GM21528 (cell line): ENCODE results near the gene DHPS.
"Not testable (repeated sequence)": the region's sequence is repeated elsewhere in the genome, so short reads cannot be mapped to it uniquely, and the experiment has no call there.

ENCODE experiments used
- ATAC-seq: cut with Tn5 transposase; IDR thresholded peaks from one replicate; pipeline ENCODE4 v1.9.1; 2021; ENCODE audit warnings: mild to moderate bottlenecking, moderate library complexity; ENCODE audit not compliant: unreplicated experiment, low FRiP score

DHPS gene

DNA sequence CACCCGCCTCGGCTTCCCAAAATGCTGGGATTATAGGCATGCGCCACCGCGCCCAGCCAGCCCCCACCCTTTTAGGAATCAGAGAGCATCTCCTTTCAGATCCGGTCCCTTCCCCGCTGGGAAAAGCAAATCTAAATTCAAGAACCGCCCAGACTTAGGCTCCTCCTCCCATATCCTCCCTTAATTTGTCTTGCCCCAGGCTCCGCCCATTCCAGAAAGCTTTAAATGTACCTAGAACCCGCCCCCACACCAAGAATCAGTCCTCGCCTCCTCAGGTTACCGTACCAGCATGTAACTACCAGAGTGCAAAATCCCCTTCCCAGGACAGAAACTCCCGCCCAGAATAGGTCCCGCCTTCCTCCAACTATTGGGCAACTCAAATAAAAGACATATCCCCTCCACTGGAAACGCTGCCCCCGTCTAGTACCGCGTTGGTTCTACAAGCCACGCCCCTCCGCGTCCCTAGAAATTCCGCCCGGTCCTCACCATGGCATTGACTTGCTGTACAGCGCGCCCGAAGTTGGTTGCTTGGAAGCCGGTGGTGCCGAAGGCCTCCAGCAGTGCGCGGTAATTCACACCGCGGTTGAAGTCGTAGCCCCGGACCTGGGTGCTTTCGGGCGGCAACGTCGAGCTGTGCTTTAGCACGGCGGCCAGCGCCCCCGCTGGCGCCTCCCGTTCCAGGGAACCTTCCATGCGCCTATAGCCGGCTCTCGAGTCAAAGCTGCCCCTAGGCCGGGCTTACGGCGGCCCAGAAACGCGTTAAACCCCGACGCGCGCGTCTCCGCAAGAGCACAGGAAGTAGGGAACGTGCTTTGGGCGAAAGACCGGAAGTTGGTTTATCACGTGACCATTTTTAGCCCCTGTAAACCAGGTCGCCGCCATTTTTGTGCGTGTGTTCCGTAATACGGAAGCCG is at the start of gene DHPS:
TSS of gene DHPS (minus strand) at position 807 of the 914 bp plus-strand sequence. CDS start at position 693, 114 bp downstream.
- ATAC-seq = peak; percentile 56

DNA sequence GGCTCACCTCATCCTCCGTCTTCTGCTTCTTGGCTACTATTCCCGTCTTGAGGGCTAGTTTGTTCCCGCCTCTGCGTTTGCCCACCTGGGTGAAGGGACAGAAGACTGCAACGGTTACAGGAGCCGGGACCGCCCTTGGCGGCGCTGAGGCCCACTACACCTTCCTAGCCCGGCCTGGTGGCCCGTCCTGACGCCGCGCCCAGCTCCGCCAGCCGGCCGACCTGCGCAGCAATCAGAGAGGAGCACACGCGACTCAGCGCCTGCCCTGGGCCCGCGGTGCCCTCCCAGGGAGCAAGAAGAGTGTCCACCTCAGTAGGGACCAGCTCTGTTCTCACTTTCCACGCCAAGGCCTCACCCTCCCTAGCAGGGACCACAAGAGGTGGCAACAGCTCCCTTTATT is 49.7 kb upstream of the DHPS start:
- no peak for ATAC-seq

DNA sequence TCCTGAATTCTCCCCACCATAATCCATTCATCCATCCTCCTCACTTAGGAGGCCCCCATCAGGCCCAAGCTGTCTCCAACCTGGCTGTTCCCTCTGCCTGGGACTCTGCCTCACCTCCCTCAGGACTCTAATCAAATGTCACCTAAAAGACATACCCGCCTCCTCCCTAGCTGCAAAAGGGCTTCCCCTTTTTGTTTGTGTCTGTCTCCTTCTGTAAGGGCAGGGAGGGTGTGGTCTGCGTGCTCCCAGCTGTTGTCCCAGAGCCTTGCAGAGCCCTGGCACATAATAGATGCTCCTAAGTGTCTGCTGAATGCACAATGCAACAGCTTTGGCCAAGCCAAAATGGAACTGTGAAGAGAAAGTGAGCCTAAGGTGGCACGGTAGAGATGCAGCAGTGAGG is 48.4 kb upstream of the DHPS start:
- ATAC-seq = no peak

DNA sequence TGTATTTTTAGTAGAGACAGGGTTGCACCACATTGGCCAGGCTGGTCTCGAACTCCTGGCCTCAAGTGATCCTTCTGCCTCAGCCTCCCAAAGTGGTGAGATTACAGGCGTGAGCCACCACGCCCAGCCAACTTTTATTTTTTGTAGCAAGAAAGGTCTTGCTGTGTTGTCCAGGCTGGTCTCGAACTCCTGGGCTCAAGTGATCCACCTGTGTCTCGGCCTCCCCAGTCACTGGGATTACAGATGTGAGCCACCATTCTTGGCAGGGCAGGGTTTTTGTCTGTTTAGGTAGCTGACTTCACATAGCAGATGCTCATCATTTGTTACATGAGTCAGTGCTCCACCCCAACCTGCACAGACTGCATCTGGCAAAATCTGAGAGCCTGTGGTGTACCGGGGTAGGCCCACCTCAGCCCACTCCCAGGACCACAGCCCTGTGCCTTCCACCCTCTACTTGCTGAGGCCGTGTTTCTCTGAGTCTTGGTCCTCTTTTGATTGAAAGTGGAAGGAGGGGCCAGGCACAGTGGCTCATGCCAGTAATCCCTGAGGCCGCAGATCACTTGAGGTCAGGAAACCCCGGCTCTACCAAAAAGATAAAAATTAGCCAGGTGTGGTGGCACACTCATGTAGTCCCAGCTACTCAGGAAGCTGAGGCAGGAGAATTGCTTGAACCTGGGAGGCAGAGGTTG is 46.2 kb upstream of the DHPS start:
- no peak for ATAC-seq

DNA sequence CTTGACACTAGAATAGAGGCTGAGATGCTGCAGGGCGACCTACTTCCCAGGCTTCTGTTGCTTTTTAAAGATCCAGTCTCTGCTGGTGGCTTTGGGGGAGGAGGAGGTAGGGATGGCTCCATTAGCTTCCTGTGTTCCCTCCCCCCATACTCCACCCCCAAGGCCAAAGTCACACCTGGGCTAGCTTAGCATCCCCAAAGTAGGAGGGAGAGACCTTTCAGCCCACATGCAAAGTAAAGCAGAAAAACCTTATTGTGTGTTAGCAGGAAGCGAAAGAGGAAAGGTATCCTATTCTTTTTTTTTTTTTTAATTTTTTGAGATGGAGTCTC is 45.3 kb upstream of the DHPS start:
- ATAC-seq = no peak

DNA sequence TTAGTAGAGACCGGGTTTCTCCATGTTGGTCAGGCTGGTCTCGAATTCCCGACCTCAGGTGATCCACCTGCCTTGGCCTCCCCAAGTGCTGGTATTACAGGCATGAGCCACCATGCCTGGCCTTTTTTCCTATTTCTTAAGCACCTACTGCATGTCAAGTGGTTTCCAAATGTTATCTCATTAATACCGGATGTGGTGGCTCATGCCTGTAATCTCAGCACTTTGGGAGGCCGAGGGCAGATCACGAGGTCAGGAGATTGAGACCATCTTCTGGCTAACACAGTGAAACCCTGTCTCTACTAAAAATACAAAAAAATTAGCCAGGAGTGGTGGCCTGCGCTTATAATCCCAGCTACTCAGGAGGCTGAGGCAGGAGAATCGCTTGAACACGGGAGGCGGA is 43.9 kb upstream of the DHPS start:
- not testable (repeated sequence) for ATAC-seq

DNA sequence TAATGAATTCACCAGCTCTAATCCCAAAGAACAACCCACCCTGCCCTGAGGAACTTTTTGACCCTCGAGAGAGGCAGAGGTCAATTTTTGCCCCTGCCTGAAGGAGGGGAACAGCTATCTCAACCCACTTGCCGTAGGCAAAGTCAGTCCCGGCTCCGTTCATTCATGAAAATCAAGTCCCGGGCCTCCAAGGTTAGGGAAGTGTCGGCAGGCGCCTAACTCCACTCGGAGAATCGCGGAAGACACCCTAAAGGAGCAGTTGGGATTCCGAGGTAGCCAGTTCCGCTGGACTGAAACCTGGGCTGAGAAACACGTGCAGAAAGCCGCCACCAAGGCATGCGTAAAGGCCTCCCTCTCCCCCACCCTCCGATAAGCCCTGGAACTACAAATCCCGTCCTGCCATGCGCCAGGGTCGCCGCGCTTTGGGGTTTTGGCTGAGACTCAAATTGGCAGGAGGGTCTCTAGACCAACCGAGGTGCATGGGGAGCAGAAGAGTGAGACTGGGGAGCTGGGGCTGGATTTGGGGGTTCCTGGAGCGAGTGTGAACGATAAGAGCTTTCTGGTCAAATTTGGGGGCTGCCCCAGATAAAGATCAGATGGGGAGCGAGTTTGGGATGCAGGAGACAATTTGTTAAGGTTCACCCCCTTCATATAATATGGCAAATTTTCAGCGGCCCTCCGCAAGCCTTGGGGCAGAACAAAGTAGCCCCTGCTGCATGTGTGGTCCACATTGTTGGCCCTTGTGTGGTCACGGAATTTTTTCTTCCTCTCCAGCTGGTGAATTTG is 42.2 kb upstream of the DHPS start, which contains the start of gene TNPO2:
TSS of gene TNPO2 (minus strand) at position 292 of the 786 bp plus-strand sequence. CDS start 2,955 bp downstream, outside the sequence.
- ATAC-seq = no peak

DNA sequence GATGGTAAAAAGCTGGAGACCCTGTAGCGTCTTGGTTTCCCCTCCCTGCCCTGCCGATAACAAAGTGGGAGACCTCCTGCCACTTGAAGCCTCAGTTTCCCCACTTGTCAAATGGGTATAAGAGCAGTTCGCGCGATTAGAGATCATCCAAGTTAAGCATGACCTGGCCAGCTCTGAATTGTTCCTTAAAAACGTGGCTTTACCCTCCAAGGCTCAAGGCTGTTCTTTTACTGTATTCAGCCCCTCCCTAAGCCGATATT is 41.6 kb upstream of the DHPS start:
- ATAC-seq = no peak

DNA sequence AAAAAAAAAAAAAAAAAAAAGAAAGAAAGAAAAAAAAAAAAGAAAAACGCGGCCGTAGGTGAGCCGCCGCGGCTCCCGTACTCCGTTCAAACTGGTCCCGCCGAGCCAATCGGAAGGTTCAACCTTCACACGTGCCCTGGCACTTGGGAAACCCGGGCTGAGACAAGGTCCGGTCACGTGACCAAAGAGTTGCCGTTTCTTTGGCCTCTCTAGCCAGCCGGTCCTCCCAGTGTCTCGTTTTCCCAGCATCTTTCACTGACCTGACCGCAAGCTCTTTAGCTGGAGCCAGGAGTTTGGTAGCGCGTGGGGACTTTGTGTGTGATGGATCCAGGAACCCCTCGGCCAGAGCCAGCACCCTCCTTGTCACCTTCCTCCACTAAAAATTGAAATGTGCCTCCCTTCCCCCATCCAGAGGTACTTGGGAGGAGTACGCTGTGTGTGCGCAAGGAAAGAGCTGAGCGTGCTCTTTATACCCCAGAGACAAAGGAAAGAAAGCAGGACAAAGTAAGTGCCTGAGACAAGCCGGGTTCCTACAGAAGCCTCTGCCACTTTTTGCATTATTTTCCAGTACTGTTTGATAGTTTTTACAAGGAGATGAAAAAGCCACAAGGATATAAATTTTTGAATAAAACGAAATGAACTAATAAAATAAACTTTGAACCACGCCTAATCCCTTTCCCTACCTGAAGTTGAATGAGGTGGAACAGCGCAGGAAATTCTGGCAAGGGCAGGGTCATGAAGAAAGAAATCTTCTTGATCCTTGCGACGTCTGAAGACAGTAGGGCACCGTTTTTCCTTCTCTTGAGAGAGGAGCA is 41.1 kb upstream of the DHPS start:
- peak; percentile 67 for ATAC-seq

DNA sequence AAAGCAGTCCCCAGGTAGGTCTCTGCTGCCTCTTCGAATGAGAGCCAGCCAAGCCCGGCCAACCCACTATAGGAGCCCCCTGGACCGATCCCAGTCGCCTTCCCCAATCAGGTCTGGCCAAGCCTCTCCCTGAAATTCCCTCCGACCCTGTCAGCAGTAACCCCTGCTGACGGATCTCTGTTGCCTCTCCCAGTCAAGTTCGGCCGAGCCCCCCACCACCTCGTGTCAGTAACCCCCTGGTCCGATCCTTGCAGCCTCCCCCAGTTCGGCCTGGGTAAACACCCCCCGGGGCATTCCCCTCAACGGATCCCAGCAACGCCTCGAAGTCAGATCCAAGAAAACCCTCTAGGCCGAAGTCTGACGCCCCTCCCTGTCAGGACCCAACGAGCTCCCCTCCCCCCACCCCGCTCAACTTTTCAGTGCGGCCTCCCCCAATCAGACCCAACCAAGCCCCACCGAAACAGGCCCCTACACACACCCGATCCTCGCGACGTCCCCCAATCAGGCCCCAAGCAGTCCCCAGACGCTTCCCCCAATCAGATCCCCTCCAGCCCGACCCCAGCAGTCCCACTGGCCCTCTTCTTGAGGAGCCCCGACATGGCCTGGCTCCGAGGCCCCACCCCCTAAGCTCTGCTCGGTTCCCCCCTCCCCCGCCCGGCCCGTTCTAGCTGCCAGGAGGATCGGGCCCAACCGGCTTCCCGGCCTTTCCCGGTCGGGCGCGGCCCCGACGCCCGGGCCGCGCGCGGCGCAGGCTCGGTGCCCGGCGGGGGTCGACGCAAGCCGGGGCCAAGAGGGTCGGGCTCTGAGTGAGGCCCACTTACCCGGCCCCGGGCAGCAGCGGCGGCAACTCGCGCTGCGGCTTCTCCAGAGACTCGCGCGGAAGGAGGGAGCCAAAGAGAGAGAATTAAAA is 40.2 kb upstream of the DHPS start:
- ATAC-seq = peak; percentile 24

DNA sequence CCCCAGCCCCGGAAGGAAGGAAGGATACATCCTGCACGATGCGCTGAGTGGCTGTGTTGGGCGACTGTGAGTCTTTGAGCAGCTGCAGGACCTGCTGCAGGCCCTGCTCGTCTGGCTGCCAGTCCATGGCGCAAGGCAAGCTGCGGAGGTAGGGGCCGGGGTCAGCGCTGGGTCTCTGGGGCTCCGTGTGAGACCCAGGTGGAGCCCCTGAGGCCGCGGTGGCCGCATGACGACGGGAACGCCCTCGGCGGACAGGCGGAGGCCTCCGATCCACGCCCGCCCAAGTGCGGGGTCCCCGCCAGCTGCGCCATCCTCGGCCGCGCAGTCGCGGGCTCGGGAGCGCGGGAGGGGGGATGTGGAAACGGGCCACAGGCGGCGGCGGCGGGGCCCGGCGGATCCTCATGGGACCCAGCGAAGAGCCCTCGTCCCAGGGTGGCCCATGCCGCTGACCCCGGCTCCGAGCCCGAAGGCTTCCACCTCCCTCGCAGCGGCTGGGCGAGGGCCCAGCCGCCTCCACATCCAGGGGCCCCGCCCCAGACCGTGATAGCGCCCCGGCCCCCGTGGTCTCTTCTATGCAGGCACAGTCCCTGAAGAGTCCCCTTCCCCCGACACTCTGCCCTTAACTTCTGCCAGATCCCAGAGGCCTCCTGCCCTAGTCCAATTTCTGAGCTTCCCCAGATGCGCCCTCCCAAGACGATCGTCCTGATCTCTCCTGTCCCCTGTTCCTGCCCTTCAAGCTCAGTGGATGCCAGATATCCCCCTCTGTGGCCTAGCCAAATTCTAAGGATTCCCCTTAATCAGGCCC is 39.4 kb upstream of the DHPS start:
- no peak for ATAC-seq

DNA sequence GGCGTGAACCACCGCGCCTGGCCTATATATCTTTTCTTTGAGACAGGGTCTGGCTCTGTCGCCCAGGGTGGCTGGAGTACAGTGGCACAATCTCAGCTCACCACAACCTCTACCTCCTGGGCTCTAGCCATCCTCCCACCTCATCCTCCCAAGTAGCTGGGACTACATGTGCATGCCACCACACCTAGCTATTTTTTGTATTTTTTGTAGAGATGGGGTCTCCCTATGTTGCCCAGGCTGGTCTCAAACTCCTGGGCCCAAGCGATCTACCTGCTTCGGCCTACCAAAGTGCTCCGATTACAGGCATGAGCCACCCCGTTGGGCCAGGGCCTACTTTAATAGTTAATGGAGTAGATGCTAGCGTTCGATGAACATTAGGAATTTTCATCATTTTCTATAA is 38.6 kb upstream of the DHPS start:
- no peak for ATAC-seq

DNA sequence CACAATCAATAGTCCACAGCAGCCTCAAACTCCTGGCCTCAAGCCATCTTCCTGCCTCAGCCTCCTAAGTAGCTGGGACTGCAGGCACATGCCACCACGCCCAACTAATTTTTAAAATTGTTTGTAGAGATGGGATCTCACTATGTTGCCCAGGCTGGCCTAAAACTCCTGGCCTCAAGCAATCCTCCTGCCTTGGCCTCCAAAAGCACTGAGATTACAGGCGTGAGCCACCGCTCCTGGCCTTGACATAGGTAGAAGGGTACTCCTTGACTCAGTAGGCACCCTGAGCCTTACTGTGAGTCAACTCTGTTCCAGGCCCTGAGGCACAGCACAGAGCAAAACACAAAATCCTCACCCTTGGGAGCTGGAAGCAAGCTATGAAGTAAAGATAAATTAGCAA is 34.2 kb upstream of the DHPS start:
- no peak for ATAC-seq

DNA sequence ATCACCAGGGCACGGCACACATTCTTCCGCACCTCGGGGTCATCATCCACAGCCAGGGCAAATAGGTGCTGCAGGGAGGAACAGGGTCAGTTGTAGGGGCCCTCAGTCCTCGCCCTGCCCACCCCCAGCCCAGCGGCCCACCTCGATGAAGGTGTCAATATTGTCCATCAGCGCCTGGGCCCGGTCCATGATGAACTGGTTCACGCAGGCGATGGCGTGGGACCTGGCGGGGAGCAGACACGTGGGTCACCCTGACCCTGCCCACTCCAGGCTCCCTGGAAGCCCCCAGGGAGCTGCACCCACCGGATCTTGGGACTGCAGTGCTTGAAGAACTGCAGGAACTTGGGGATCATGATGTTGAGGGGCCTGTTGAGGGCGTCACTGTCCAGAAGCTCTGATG is 33.4 kb upstream of the DHPS start:
- ATAC-seq = no peak

DNA sequence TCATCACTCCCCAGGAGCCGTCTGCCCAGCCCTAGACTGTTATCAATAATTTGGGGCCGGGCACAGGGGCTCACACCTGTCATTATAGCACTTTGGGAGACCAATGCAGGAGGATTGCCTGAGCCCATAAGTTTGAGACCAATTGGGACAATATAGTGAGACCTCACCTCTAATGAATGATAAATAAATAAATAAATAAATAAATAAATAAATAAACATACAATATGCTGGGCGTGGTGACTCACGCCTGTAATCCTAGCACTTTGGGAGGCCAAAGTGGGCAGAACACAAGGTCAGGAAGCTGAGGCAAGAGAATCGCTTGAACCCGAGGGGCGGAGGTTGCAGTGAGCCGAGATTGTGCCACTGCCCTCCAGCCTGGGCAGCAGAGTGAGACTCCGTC is 31.6 kb upstream of the DHPS start:
- not testable (repeated sequence) for ATAC-seq

DNA sequence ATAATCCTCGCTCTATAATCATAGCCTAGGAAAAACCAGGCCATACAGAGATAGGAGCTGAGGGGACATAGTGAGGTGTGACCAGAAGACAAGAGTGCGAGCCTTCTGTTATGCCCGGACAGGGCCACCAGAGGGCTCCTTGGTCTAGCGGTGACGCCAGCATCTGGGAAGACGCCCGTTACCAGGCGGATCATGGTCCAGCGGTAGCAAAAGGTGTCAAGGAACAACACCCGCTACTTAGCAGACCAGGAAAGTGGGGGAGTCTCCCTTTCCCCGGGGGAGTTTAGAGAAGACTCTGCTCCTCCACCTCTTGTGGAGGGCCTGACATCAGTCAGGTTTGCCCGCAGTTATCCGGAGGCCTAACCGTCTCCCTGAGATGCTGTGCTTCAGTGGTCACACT is 30.4 kb upstream of the DHPS start:
- not testable (repeated sequence) for ATAC-seq

DNA sequence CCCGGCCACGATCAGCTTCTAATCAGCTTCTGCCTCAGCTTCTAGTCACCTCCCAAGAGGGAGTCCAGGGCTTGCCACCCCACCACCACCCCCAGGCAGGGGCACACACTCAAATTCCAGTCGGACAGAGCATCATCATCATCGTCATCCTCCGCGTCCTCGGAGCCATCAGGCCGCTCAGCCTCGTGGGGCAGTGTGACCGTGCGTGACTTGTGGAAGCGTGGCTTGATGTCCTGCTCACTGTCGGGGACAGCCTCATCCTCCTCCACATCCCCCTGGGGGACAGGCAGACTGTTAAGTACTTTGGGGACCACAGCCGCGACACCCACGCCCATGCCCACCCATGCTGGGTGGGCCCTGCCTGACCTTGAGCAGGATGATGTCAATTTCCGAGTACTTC is 29.5 kb upstream of the DHPS start:
- no peak for ATAC-seq

DNA sequence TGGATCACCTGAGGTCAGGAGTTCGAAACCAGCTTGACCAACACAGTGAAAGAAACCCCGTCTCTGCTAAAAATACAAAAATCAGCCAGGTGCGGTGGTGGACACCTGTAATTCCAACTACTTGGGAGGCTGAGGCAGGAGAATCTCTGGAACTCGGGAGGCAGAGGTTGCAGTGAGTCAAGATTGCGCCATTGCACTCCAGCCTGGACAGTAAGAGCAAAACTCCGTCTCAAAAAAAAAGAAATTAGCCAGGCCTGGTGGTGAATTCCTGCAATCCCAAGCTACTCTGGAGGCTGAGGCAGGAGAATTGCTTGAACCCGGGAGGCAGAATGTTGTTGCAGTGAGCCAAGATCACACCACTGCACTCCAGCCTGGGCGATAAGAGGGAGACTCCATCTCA is 27.0 kb upstream of the DHPS start:
- ATAC-seq = no peak

DNA sequence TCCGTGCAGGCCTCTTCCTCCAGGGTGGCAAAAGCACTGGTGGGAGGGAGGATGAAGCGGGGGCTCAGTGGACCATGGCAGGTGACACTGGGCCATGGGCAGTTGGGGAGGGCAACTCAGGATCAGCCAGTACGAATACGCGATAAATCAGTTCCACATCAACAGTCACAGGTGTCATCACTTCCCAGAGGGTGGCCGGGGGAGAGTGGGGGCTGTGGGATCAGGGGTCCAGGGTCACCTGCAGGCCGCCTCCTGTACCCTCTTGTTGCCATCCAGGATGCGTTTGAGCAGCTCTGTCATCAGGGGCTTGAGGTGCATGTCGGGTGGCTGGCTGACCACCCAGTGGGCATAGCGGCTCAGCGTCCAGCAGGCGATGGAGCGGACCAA is 24.6 kb upstream of the DHPS start:
- ATAC-seq = no peak
